GM19372 (cell line): ENCODE results near the gene PTGDR.
A peak's percentile ranks its signal among the peaks of the same experiment; 100 is the strongest.

Experiments used
- ATAC-seq: cut with Tn5 transposase; IDR thresholded peaks from one replicate; pipeline ENCODE4 v1.9.1; 2021; ENCODE audit warnings: mild to moderate bottlenecking, low read depth, moderate library complexity; ENCODE audit not compliant: unreplicated experiment

The PTGDR gene

GRCh38 chr14:52263190-52263589, 4.3 kb upstream of the PTGDR start:
- ATAC-seq: no peak

GRCh38 chr14:52265253-52265652, 2.2 kb upstream of the PTGDR start:
- peak; percentile 67 for ATAC-seq

DNA sequence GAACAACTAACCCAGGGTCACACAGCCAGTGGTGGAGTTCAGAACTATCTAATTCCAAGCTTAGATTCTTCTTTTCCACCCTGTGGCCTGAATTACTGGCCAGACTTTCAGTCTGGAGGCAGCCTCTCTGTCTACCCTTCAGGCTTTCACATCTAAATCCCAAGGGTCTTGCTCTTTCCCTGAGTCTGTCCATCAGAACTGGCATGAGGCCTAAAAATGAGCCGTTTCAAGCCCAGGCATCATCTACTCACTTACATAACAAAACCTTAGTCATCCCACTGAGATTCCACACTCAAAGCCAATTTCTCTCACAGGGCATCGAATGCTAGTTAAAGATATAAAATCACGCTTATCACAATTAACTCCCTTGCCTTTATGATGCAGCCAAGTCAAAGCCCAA, 1.3 kb upstream of the PTGDR start:
- no peak for ATAC-seq

- no peak for ATAC-seq
Measured at GRCh38 chr14:52266782-52267181, 716 bp upstream of the PTGDR start.

GRCh38 chr14:52268279-52269061, 972 bp downstream of the PTGDR start:
- no peak for ATAC-seq

DNA sequence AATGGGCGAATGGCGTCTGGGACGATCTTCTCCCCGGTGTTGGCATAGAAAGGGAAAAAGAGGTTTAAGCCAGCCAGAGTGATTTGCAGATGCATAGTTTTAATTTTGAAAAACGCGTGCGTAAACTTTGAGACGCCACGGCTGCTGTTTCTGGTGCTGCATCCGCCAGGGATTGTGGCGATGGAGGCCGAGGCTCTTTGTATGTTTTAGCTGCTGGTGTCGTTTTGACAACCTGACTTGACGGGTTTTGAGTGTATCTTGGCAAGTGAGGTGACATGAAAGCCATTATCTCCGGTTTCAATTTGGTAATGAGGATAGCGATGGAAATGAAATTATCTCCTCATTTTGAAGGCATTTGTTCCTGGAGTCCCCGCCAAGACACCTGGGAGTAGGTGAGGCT, 1.6 kb downstream of the PTGDR start:
- ATAC-seq: no peak

- no peak for ATAC-seq
Measured at GRCh38 chr14:52269982-52270381, 2.5 kb downstream of the PTGDR start.

GRCh38 chr14:52271538-52271937, 4.0 kb downstream of the PTGDR start:
- no peak for ATAC-seq

DNA sequence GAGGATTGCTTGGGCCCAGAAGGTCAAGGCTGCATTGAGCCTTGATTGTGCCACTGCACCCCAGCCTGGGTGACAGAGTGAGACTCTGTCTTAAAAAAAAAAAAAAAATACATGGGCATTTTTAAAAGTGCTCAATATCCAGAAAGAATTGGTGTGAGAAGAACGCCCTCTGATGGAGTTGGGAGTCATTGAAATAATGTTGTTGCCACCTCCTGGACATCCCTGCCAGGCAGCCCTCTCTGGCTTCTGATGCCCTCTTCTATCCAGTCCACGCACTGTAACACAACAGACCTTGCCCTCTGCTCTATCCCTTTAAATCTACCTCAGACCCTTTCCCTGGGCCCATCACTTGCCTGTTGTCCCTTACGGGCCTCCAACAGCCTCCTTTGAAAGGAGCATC, 4.9 kb downstream of the PTGDR start:
- ATAC-seq: no peak

GRCh38 chr14:52275372-52275771, 7.9 kb downstream of the PTGDR start:
- ATAC-seq: no peak

DNA sequence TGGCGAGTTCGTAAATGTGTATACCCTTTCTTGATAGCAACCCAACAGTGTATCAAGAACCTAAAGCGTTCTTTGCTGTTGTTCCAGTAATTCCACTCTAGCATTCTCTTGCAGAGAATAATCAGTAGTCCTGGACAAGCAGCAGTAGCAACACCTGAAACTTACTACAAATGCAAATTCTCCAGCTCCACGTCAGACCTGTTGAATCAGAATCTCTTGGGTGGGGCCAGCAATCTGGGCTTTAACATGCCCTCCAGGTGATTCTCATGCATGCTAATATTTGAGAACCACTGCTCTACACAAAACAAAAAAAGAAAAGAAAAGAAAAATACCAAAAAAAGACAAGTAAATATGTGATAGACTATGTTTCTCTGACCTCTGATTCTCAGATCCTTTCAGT, 10.1 kb downstream of the PTGDR start:
- ATAC-seq: no peak

DNA sequence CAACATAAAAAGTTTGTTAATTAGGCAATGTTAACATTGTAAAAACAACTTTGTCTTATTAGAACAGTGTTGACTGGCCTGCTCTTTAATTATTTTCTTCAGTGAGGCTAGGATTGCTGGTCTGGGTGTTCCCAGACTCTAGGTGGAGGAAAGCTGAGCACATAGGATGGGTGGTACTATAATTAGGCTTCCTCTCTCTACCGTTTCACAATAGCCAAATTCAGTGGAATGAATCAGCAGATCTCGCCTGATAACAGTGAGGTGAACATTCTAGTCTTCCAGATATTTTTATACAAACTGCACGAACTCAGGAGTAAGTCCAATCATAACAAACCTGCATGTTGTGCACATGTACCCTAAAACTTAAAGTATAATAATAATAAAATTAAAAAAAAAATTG, 11.9 kb downstream of the PTGDR start:
- no peak for ATAC-seq

DNA sequence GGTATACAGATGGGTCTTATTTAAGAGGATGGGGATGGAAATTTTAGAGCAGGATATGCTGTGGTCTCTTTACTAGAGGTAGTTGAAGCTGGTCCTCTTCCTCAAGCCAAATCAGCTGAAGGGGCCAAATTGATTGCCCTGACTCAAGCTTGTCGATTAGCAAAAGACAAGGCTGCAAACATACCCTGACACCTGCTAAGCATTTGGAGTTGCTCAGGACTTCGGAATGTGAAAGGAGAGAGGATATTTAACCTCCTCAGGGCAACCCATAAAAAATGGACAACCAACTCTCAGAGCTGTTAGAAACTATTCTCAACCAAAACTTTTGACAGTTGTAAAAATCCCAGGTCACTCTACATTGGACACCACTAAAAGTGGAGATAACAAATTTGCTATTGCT, 15.6 kb downstream of the PTGDR start:
- no peak for ATAC-seq

- ATAC-seq: no peak
Measured at GRCh38 chr14:52286661-52287649, 19.5 kb downstream of the PTGDR start.

- ATAC-seq: no peak
Measured at GRCh38 chr14:52296378-52296777, 28.9 kb downstream of the PTGDR start.

- ATAC-seq: no peak
Measured at GRCh38 chr14:52298795-52299194, 31.3 kb downstream of the PTGDR start.

DNA sequence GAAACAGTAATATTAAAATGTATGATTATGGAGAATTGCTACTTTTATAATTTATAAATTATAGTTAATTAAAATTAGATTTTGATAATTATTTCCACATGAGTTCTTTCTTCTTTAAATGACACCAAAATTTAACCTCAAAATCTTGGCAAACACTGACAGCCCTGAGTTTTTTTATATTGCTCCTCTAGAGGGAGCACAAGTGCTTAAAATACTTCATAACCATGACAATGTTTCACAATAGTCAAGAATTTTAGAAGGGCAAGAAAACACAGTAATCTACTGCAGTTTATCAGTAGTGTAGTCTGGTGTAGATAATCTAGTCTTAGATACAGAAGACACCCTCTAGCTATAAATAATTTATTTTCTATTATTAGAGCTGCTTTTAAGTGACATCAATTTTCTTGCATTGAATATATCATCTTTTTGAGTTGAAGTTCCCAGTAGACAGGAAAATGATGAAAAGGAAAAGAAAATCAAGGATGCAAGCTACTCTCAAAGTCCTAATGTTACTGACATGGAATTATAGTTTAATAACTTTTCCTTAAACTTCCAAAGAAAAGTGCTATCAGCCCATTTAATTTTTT, 32.3 kb downstream of the PTGDR start:
- ATAC-seq: no peak

DNA sequence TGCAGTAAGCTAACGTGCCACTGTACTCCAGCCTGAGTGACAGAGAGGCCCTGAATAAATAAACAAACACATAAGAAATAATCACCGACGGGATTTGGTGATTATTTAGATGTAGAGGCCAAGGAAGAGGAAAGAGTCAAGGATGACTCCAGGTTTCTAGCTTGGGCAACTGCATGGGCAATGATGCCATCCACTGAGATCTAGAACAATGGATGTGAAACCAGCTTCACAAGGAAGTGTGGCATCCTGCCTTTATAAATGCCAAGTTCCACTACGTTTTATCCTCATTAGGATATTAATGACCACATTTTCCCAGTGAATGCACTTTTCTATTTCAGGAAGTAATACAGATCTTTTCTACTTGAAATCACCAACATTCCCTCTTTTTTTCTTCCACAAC, 35.7 kb downstream of the PTGDR start:
- no peak for ATAC-seq

GRCh38 chr14:52304248-52304904, 36.9 kb downstream of the PTGDR start:
- ATAC-seq: no peak

GRCh38 chr14:52305014-52305413, 37.5 kb downstream of the PTGDR start:
- ATAC-seq: no peak

GRCh38 chr14:52307376-52307775, 39.9 kb downstream of the PTGDR start:
- no peak for ATAC-seq
